Fibroblast of skin of scalp (primary cell): ENCODE measurements around the gene HSPG2.
A peak's percentile ranks its signal among the peaks of the same experiment; 100 is the strongest.

Experiments
- DNase-seq: peaks from one replicate; pipeline ENCODE4 v3.0.0-alpha.2; 2013

Gene HSPG2

DNA sequence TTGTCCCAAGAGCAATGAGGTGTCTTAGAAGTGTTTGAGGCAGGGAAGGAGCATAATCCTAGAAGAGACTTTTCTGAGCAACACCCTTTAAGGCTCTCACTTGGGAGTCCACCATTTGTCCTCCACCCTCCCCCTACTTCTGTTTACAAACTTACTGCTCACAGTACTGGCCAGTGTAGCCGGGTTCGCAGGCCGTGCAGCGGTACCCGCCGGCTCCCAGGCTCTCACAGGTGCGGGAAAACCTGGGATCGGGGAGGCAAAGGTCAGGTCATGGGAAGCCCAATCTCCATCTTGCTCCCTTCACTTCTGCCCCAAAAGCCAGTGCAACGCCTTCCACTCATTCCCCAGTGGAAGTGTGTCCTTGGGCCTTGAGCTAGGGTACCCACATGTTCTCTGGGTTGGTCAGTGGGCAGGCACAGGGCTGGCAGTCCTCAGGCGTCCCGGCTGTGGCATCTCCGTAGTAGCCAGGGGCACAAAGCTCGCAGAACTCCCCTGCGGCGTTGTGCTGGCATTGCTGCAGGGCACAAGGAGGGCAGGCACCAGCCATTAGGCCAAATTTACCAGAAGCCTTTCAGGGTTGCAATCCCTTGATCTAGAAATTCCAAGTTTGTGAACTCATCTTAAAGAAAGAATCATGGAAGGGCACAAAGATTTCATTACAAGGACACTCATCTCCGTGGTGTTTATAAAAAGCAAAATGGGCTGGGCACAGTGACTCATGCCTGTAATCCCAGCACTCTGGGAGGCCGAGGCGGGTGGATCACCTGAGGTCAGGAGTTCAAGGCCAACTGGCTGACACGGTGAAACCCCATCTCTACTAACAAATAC, 75.3 kb downstream of the HSPG2 start:
- DNase-seq: peak; percentile 40

DNA sequence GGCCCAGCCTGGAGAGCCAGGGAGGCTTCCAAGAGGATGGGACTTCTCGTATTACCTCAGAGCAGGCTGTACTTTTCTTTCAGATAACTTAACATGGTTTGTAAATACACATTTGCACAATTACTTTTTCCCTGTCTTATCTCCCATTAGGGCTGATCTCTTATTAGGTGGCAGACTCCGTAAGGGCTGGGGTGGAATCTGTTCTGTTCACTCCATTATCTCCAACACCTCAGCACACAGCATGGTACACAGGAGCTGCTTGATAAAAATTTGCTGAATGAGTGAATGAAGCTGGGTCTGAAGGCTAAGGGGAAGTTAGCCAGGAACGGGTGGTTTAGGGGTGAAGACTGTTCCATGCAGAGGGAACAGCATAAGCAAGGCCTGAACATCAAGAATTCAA, 76.1 kb downstream of the HSPG2 start:
- no peak for DNase-seq

DNA sequence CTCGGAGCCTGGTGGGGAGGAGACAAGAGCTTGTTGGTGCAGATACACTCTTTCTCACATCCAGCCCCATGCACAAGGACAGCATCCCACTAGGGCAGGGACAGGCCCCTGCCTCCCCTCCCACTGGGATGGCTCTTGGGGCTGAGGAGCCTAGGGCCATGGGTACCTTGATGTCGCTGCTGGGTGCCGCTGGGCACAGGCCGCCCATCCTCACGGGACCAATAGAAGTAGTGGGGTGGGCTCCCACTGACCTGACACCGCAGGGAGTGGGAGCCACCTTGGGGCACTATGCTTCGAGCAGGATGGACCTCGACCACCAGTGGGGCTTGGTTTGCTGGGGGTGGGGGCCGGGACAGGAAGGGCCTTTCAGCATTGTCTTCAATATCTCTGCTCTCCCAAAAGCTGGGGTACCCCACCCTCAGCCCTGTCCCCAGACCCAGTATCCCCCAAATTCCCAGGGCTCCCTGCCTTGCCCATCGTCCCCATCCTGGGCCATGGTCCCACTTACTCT, 77.4 kb downstream of the HSPG2 start:
- DNase-seq: no peak

DNA sequence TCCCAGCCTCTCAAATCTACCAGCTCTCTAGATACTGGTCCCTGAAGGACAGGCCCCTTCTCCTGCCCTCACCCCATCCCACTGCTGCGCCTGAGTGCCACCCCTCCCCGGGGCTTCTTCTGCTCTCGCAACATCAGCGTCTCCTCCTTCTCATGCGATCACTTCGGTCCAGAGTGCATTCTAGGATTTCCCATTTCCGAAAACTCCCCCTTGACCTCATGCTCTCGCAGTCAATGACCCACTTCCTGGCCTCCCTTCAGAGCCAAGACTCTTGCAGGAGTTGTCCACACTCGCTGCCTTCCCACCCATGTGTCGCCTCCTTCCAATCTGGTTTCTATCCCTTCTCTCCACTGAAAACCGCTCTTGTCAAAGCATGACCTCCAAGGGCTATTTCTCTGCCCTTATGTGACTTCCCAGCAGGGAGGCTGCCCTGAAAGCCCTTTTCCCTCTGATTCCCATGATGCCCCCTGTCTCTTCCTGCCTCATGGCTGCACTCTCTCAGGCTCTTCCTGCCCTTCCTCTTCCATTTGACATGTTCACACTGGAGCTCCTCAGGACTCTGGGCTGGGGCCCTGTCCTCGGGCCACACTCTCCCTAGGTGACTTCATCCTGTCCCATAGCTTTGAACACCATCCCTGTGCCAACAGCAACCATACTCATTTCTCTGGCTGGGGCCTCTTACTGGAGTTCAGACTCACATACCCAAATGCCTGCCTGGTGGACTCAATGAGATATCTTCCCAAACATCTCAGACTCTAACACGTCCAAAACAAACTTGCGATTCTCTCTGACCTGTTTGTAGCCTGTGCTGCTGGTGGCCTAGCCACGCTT, 79.1 kb downstream of the HSPG2 start:
- DNase-seq: peak; percentile 6

DNA sequence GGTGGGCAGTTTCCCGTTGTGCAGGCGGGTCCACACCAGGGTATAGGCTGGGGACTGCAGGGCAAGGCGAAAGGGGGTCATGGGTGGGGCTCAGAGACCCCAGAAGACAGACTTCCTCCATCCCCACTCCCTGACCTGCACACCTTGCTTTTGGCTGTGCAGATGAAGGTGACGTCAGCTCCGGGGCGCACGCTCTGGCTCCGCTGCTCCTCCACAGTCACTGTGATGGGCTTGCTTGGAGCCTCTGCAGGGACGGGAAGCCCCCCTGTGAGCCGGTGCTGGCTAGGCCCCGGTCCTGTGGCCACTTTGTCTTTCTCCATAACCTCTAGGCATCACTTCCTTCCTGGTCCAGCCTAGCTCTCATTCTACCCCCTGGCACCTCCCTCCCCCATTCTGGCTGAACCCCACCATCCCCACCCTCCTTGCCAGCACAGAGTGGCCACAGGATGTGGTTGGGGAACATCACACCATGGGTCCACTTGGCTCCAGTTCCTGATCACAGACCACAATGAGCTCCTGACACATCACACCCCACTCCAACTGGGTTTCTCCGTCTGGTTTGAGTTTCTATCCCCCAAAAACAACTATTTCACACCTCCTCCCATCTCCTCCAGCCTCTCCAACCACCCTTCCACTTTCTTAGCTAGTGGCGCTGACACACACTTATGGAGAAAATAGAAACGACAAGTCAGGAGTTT, 79.8 kb downstream of the HSPG2 start:
- peak; percentile 84 for DNase-seq

DNA sequence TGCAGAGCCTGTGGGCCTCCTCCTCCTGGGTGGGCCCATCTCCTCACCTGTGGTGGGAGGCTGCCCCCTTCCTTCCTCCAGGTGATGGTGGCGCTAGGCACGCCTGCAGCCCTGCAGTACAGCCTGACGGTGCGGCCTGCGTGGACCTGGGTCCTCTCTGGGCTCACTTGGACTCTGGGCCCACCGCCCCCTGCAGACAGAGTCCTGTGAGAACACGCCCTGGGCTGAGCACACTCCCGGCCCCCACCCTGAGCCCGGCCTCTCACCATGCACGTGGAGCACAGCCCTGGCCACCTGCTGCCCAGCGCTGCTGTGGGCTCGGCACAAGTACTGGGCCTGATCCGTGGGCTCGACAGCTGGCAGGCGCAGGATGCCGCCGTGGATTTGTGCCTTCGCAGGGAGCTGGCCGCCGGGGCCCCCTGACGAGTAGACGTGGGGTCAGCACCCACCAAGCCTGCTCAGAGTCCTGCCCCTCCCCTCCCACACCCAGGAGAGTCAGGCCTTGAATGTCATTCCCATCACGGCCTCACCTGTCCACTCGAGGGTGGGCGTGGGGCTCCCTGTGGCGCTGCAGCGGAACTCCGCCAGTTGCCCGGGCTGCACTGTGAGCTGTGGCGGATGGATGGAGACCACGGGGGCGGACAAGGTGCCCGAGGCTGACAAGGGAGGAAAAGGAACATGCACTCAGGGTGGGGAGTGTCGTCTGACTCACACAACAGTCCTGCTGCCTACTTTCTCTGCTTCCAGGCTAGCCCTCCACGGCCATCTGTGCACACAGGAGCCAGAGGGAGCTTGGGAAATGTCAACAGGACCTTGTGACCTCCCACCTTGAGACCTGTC, 81.6 kb downstream of the HSPG2 start:
- DNase-seq: no peak

DNA sequence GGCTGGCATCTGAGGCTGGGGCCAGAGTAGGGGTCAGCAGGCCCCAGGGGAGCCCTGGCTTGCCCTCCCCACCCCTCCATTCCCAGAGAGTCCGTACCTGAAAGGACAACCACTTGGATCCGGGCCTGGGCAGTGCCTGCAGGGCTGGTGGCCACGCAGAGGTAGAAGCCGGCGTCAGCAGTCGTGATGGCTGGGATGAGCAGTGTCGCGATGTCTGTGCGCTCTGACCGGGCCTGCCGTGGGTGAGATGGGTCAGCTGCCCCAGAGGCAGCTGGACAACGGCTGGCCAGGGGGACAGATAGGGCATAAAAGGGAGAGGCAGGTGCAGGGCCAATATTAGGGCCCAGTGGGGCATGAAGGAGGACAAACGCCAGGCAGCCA, 82.4 kb downstream of the HSPG2 start:
- no peak for DNase-seq

DNA sequence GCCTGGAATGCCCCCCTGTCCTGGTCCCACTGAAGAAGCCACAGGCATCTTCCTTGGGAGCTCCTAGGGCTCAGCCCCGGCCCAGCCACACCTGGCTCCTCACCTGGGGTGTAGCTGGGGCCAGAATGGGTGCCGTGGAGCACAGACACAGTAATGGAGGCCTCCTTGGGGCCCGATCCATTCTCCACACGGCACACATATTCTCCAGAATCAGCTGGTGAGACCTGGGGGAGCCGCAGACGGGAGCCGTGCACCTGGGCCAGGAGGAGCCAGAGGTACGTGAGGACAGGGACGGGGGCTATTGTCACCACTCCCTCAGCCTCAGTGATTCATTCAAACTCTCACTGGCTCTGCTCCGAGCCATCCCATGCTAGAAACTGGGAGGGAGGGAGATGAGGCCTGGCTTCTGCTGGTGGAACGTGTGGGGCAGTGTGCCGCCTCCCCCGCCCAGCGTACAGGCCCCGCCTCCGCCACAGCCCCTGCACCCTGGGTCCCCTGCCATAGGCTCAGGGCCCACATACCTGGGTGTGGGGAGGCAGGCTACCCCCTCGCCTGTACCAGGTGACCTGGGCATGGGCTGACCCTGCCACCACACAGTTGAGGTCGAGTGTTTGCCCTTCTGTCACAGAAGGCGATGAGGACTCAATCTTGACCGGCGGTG, 82.9 kb downstream of the HSPG2 start:
- DNase-seq: no peak

DNA sequence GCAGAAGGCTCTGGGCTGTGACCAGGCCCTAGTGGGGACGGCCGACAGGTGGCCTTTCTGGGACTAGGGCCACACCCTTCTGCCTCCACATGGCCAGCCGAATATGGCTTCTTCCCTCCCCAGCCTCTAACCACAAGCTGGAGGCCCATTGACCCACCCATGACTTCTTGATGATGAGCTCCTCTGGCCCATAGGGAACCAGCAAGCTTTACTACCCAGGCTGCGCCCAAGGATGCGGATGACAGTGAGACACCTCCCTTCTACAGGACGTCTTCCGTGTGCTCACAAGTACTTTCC, 84.0 kb downstream of the HSPG2 start:
- DNase-seq: no peak

DNA sequence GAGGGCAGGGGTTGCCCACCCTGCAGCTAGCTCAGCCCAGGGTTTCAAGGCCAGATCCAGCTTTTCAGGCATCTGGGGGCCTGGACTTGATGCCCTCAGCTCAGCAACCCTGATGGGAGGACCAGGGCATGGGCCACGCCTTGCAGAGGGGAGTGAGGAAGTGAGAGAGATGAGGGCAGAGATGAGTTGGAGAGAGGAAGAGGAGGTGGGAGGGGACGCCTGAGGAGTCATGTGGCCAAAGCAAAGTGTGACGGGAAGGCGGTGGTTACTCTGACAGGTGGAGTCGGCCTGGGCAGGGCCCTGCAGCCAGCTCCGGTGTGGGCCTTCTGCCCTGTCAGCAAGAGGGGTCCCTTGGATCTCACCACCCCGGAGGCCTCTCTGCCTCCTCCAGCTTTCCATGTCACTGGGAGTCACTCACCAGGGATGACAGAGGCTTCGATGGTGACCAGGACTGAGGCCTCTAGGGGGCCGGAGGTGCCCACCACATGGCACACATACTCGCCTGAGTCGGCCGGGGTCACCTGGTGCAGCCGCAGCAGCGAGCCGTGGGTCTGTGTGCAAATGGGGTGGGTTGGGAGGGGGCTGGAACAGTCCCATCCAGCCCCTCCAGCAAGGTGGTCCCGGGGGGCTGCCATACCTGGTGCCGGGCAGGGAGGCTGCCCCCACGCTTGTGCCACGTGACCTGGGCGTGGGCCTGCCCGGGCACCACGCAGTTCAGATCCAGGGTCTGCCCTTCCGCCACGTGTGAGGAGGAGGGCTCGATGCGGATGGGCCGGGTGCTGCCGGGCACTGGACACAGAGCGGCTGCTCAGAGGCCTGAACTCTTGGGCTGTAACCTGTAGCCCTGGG, 84.6 kb downstream of the HSPG2 start:
- no peak for DNase-seq

DNA sequence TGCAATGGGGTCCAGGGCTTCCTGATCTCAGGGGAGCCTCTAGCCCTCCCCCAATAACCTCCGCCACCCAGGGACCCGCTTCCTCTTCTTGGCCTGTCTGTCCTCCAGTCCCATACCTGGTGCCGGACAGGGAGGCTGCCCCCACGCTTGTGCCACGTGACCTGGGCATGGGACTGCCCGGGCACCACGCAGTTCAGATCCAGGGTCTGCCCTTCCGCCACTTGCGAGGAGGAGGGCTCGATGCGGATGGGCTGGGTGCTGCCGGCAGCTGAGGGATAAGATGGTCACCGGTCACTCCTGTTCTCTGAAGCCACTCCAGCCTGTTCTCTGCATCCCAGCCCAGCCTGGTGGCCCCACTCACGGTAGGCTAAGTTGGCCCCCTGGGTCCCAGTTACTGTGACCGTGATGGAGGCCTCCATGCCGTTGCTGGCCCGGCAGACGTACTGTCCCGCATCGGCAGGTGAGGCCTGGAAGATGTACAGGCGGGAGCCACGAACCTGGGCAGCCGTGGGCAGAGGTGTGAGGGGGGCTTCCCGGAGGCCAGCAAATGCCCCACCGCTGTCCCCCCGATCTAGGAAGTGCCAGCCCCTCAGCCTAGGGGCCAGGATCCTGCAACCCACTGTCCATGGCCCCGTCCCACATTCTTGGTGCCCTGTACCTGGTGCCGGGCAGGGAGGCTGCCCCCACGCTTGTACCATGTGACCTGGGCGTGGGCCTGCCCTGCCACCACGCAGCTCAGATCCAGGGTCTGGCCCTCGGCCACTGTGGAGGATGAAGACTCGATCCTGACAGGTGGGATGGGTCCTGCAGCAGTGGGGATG, 85.5 kb downstream of the HSPG2 start:
- no peak for DNase-seq

DNA sequence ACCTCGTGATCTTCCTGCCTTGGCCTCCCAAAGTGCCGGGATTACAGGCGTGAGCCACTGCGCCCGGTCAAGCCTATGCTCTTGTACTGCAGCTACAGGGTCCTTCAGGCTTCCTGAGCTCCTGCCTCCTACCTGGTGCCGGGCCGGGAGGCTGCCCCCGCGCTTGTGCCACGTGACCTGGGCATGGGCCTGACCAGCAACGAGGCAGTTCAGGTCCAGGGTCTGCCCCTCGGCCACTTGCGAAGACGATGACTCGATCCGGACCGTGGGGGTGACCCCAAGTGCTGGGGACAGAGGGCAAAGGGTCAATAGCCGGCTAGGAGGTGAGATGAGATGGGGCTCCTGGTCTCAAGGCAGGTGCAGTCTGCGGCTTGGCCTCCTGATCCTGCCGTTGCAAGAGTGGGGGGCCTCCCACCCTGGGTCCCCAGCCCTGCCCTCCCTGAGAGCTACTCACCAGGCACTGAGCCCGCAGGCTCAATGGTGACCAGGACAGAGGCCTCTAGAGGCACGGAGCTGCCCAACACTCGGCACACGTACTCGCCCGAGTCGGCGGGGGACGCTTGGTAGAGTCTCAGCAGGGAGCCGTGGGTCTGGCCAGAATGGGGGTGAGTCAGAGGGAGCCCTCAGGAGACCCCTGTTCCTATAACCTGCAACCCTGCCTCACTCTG, 87.1 kb downstream of the HSPG2 start:
- DNase-seq: no peak

DNA sequence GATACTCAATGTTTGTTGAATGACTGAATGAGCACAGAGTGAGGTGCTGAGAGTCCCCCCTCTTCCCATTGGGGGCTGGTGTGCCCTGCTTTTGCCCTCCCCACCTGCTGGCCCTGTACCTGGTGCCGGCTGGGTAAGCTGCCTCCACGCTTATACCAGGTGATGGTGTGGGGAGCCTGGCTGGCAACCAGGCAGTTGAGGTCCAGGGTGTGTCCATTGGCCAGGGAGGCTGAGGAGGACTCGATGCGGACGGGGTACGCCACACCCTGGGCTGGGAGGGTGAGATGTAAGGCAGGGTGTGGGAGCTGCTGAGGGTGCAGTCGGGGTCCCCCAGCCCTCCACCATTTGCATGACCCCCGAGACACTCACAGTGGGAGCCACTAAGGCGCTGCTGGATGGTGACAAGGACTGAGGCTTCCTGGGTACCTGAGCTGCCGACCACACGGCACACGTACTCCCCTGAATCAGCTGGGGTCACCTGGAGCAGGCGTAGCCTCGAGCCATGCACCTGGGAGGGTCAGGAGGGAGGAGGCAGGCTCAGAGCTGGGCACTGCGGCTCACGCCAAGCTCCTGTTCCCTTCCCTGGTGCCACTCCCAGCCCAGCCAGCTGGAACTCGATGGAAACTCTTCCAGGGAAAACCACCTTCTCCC, 88.5 kb downstream of the HSPG2 start:
- no peak for DNase-seq

DNA sequence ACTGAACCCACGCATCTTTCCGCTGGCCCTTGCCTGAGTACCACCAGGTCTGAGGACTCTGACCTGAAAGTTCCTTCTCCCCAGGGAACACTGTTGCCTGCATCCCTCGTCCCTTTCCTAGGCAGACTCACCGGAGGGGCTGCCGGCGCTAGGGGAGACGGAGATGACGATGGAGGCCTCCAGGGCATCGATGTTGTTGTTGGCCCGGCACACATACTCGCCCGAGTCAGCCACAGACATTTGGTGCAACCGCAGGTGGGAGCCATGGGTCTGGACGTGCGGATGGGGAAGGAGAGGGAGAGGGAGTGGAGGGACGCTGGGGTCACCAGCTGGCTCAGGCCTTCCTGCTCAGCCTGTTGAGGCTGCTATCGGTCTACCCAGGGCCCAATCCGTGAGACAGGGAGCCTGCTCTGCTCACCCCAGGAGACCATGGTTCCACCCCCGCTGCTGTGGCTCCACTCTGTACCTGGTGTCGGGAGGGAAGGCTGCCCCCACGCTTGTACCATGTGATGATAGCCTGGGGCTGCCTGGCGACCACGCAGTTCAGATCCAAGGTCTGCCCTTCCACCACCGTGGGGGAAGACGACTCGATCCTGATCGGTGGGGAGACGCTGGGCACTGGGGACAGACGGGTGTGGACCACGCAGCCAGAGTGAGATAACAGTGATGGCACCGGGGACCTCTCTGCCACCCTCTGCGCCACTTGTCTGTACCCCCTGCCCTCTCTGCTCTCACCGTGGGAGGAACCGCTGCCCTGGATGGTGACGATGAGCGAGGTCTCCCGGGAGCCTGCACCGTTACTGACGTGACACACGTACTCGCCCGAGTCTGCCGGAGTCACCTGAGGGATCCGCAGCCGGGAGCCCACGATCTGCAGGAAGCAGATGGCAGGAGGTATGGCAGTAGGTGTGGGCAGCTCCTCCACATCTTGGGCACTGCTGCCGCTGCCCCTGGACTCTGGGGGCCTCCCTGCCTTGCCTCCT, 89.6 kb downstream of the HSPG2 start:
- no peak for DNase-seq

DNA sequence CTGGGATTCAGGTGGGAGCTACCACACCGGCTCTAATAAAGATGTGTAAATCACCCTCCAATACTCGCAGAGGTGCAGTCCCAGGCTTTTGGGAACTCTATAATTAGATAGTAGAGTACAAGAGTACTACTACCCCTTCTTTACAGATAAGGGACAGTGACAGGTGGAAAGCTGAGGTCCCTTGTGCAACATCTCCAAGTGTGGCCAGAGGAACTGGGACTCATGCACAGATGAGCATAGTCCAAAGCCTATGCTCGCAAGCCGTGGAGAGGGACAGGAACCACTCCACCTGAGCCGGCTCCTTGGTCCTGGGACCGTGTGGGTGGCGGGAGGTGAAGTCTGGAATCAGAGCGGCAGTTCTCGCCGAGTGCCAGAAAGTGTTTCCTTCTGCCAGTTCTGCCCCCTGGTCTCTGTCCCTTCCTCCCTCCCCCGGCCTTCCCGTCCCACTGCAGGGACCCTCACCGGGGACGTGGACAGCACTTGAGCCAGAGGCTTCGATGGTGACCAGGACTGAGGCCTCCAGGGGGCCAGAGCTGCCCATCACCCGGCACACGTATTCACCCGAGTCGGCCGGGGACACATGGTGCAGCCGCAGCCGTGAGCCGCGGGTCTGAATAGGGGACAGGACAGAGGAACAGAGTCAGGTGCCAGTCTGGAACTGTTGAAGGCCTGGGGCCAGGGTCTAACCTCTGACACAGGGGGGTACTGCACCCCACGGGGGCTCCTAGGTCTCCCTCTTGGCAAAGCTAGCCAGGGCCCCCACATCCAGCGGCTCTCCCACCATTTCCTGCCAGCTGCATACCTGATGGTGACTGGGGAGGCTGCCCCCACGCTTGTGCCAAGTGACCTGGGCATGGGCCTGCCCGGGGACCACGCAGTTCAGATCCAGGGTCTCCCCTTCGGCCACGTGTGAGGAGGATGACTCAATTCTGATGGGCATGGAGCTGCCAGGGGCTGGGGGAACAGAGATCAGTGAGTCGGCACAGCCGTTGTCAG, 91.2 kb downstream of the HSPG2 start:
- DNase-seq: no peak

DNA sequence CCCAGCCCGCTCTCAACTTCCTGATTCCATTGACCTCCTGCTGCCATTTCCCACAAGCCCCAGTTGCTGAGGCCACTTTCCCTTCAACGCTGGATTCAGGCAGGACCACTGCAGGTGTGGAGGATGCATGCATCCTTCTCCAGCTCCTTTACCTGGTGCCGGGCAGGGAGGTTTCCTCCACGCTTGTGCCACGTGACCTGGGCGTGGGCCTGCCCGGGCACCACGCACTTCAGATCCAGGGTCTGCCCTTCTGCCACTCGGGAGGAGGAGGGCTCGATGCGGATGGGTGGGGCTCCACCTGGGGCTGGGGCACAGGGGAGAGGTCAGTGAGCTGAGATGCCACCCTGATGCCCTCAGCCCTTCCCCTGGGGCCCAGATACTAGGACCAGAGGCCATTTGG, 93.1 kb downstream of the HSPG2 start:
- no peak for DNase-seq
